SW480 (cell line): ENCODE measurements around the gene TREML2.
"Not testable (repeated sequence)": the region's sequence is repeated elsewhere in the genome, so short reads cannot be mapped to it uniquely, and the experiment has no call there.

ENCODE experiments used
- DNase-seq: peaks from one replicate; pipeline ENCODE4 v3.0.0-alpha.2; 2016; ENCODE audit warnings: low spot score

TREML2 gene, protein sequence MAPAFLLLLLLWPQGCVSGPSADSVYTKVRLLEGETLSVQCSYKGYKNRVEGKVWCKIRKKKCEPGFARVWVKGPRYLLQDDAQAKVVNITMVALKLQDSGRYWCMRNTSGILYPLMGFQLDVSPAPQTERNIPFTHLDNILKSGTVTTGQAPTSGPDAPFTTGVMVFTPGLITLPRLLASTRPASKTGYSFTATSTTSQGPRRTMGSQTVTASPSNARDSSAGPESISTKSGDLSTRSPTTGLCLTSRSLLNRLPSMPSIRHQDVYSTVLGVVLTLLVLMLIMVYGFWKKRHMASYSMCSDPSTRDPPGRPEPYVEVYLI

GRCh38 chr6:41200901-41201763, at the start of gene TREML2:
Gene TREML2, minus strand, starts transcription at chr6:41201149. Its CDS starts 141 bp downstream, at chr6:41201008.
- DNase-seq = peak; percentile 33

DNA sequence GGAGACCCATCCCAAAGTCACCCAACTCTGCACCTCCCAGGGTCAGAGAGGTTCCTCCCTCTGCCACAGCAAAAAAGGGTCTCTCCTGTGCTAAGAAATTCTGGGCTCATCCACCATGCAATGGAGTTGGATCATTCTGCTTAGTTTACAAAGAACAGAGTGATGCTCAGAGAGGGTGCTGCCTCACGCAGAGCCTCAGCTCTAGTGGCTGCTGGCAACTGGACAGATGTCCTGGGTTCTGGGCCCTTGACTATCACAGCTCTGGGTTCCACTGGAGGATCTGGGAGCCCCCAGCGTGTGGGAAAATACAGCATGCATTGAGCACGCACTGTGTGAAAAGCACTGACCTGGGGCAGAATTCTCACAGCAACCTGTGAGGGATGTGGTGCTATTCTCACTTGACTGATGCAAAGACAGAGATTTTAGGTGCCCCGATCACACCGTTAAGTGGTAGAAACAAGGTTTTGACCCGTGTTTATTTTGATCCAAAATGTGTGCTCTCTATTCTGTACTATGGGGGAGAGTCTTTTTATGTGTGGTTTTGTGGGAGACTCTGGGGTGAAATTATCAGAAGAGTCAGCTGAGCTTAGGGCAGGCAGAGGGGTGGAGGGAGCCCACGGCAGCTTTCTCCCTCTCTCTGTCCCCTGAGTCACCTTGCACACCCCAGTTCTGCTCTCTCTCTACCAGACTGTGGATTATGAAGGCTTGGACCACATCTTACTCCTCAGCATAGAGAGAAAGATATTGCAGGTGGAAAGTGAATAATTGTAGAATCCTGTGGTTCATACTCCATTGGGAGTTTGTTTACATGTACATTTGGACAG, 47.1 kb upstream of the TREML2 start:
- DNase-seq = no peak

- no peak for DNase-seq
Measured at GRCh38 chr6:41247288-41247865, 46.4 kb upstream of the TREML2 start.

- DNase-seq = not testable (repeated sequence)
Measured at GRCh38 chr6:41246529-41246928, 45.6 kb upstream of the TREML2 start.

- DNase-seq = no peak
Measured at GRCh38 chr6:41239467-41240159, 38.7 kb upstream of the TREML2 start.

DNA sequence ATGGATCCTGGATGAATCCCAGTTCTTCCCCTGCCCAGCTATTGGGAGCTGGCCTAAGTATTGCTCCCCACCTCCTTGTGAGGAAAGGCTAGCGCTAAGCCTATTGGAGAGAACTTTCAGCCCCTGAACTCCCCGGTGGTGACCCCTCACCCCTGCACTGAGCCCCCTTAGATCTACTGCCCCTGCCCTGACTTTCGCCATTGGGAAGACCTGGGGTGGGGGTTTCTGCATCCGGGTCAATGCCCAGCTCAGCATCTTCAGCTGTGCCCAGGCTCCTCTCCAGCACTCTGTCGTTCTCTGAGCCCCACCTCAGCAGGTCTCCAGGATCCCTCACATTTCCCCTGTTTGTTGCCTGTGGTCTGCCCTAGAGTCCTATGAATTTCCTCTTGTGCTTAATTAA, 36.2 kb upstream of the TREML2 start:
- DNase-seq = no peak

DNA sequence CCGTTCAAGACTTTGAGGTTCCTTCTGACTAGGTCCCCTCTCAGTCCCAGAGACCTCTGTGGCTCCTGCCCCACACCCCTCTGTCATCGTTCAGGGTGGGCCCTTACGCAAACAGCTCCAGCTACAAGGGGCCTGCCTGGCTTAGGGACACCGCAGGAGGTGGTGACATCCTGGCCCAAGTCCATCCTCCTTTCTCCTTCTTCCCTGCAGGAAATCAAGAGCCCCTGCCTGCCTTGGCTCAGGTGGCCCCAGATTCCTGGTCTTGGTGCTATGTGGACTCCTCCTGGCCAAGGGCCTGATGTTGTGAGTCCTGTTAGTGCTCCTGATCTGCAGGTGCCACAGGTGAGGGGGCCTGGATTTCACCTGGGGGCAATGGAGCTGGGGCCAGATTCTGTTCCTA, 35.3 kb upstream of the TREML2 start:
- DNase-seq = no peak

GRCh38 chr6:41232667-41233066, 31.7 kb upstream of the TREML2 start:
- DNase-seq = no peak

GRCh38 chr6:41231246-41231645, 30.3 kb upstream of the TREML2 start:
- no peak for DNase-seq

- DNase-seq = no peak
Measured at GRCh38 chr6:41229721-41230120, 28.8 kb upstream of the TREML2 start.

GRCh38 chr6:41228616-41229015, 27.7 kb upstream of the TREML2 start:
- peak; percentile 0 for DNase-seq

DNA sequence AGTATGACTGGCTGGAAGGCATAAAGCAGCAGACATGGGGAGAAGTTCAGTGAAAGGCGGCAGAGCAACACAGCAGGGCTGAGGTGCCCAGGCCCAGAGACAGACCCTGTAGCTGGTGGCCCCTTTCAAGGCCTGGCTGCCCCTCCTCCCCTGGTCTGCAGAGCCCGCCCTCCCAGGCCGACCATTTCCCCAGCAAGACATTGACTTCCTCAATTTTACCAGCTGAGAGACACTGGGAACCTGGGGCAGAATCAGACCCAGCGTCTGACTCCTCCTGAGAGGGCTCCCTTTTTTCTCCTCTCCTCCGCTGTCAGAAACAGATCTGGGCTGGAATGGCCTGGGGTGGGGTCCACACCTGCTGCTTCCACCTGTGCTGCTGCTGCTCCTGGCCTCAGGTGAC, 27.1 kb upstream of the TREML2 start, which contains the start of gene TREML4:
Gene TREML4, plus strand, starts transcription at position 254 of the 400 bp plus-strand sequence. Its CDS starts 79 bp downstream, at position 333.
- DNase-seq = no peak

- DNase-seq = peak; percentile 45
Measured at GRCh38 chr6:41226752-41227151, 25.8 kb upstream of the TREML2 start.

DNA sequence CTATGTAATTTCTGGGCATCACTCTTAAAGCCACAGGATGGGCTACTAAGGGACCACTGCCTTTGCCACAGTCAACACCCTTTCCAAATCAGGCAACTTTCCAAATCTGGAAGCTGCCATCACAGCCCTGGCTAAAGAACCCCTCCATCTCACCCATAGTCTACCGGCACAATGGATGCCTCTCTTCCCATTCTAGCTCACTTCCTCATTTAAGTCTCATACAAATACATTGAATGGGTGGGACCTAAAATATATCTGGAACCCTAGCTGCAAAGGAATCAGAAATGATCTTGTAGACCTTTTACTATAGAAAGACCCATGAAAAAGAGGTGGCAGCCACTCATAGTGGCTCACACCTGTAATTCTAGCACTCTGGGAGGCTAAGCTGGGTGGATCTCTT, 23.9 kb upstream of the TREML2 start:
- DNase-seq = no peak

GRCh38 chr6:41222513-41222912, 21.6 kb upstream of the TREML2 start:
- DNase-seq = no peak

GRCh38 chr6:41222045-41222444, 21.1 kb upstream of the TREML2 start:
- DNase-seq = no peak

- no peak for DNase-seq
Measured at GRCh38 chr6:41216616-41217015, 15.7 kb upstream of the TREML2 start.

DNA sequence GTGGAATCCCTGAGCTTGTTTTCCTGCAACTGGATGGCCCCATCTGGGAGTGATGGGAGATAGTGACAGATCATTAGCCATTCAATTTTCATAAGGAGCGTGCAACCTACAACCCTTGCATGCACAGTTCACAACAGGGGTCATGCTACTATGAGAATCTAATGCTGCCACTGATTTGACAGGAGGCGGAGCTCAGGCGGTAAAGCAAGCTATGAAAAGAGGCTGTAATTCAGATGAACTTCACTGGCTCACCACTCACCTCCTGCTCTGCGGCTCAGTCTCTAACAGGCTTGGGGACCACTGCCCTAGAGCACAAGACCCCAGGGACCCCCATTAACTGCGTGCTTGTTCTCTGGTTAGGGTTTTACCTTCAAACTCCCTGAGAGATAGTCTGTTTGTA, 14.8 kb upstream of the TREML2 start:
- DNase-seq = no peak

- DNase-seq = peak; percentile 25
Measured at GRCh38 chr6:41214559-41215238, 13.8 kb upstream of the TREML2 start.

- DNase-seq = no peak
Measured at GRCh38 chr6:41209547-41210320, 8.8 kb upstream of the TREML2 start.
